Nephron (organoid): ENCODE results near the gene RAB3IL1.
A peak's percentile ranks its signal among the peaks of the same experiment; 100 is the strongest.

Source experiments
- H3K27ac Mint-ChIP-seq, 3 experiments: 2 replicates each; pipeline ENCODE4 v1.8.0; 2020; ENCODE audit warnings: mixed read lengths in 3 of 3, mild to moderate bottlenecking in 2 of 3, moderate library complexity in 1 of 3
- H3K27me3 Mint-ChIP-seq: 2 replicates; pipeline ENCODE4 v1.8.0; 2021; ENCODE audit warnings: low read depth, mild to moderate bottlenecking, moderate library complexity, mixed read lengths
- H3K36me3 Mint-ChIP-seq: 2 replicates; pipeline ENCODE4 v1.8.0; 2020; ENCODE audit warnings: low read depth, mixed read lengths
- H3K4me1 Mint-ChIP-seq: 2 replicates; pipeline ENCODE4 v1.8.0; 2020; ENCODE audit warnings: mixed read lengths
- H3K4me3 Mint-ChIP-seq, 3 experiments: 2 replicates each; pipeline ENCODE4 v1.8.0; 2020; ENCODE audit warnings: mild to moderate bottlenecking in 3 of 3, mixed read lengths in 3 of 3, moderate library complexity in 2 of 3
- H3K9me3 Mint-ChIP-seq: 2 replicates; pipeline ENCODE4 v1.8.0; 2020; ENCODE audit warnings: mixed read lengths
- CTCF ChIP-seq, 3 experiments: fragments of 200-600 bp; sonication (generic); IDR thresholded peaks; one replicate each; pipeline ENCODE4 v1.5.0; 2021; ENCODE audit warnings: antibody characterized with exemption in 3 of 3; ENCODE audit not compliant: unreplicated experiment in 3 of 3

Gene RAB3IL1

DNA sequence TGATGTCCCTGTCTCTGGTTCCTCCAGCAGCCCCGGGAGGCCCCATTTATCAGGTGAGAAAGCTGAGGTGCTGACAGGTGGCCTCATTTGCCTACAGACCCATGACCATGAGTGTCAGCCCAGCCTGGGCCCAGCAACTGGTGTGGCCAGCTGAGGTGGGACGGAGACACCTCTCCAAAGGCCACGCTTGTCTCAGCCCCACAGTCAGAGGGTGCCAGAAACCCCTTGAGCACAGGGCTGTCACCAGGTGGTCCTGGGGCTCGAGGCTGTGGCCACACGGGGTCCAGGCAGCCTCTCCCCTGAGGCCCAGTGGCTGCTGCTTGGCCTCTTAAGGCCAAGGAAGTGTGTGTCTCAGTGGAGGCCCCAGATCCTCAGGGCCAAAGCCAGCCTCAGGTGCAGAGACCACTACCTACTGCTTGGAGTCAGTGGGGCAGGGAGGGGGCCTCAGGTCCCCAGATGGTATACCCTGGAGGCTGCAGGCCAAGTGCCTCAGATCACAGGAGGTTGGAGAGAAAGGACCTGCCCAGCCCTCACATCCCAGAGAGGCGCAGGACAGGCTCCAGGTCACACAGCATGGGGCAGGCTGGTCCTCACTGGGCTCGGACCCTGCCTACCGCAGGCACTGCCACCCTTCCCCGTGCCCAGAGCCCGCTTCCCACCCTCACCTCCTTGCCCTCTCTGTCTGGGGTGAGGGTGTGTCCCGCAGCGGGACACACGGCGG lies 11.4 kb downstream of the RAB3IL1 start:
- TF ChIP-seq CTCF (IDR thresholded peaks at IDR 0.05; ENCODE audit: unreplicated experiment in 3 of 3) = no peak
- H3K36me3 Mint-ChIP-seq = peaks cover 20% of the 10 kb centered on the region
- peaks cover 21% of the 10 kb centered on the region for H3K4me1 Mint-ChIP-seq
- no peaks in the 10 kb centered on the region for H3K27me3 Mint-ChIP-seq
- peak overlapping the region in 1 of 3 experiments; percentile 69 for H3K27ac Mint-ChIP-seq
- H3K9me3 Mint-ChIP-seq = no peaks in the 10 kb centered on the region
- H3K4me3 Mint-ChIP-seq = no peak overlapping the region

DNA sequence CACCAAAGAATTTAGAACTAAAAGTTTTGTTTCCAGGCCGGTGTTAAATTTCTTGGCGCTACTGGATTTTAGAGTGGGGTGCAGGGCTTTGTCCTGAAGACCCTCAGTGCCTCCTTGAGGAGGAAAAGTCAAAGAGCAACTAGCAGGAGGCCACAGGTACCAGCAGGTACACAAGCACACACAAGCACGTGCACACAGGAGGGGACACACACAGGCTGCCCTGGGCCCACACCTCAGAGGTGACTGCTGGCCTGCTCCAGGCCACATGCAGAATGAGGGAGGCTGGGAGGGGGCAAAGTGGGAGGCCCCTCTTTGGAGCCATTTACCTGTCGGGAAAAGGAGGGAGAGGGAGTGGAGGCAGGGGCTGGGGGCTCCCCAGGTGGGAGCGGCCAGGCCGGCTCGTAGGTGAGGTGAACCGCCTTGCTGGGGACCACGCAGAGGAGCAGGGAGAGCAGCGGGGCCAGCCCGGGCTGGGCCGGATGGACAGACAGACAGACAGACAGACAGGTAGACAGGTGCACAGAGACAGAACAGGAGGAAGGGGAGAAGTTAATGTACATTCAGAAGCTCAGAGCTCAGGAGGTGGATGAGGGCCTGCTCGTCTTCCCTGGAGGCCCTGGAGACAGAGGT lies 12.2 kb downstream of the RAB3IL1 start:
- H3K4me1 Mint-ChIP-seq = peaks cover 14% of the 10 kb centered on the region
- TF ChIP-seq CTCF (IDR thresholded peaks at IDR 0.05; ENCODE audit: unreplicated experiment in 3 of 3) = no peak
- peak overlapping the region; percentile 69 to 90 (median 72) for H3K27ac Mint-ChIP-seq
- H3K4me3 Mint-ChIP-seq = no peak overlapping the region
- H3K9me3 Mint-ChIP-seq = no peaks in the 10 kb centered on the region
- peaks cover 20% of the 10 kb centered on the region for H3K36me3 Mint-ChIP-seq
- H3K27me3 Mint-ChIP-seq = no peaks in the 10 kb centered on the region

DNA sequence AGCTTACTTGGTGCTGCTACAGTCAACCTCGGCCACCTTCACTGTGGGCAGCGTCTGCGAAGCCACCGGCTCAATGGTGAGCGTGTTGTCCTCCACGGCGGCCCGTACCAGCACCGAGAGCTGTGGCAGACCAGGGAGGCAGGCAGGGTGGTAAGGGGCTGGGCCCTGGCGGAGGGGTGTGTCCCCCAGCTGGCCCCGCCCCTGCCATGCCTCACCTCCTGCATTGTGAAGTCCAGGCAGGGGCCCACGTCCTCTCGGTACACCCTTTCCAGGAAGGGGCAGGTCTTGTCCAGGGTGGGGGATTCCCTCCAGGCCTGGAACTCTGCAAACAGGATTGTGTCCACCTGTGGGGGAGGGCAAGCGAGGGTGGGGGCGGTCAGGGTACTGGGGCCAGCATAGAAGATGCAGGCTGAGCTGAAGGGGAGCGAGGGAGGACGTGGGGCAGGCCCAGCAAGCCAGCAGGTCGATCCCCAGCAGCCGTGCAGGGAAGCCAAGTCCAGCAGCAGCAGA lies 12.8 kb downstream of the RAB3IL1 start:
- Mint-ChIP-seq H3K27ac (peak overlapping the region; percentile 69 to 90 (median 72)), H3K9me3 (no peaks in the 10 kb centered on the region), H3K4me3 (no peak overlapping the region), H3K36me3 (peaks cover 20% of the 10 kb centered on the region), H3K4me1 (peaks cover 14% of the 10 kb centered on the region), H3K27me3 (no peaks in the 10 kb centered on the region)
- TF ChIP-seq CTCF (IDR thresholded peaks at IDR 0.05; ENCODE audit: unreplicated experiment in 3 of 3) = no peak

- H3K27me3 Mint-ChIP-seq = no peaks in the 10 kb centered on the region
- H3K36me3 Mint-ChIP-seq = peaks cover 24% of the 10 kb centered on the region
- no peak for TF ChIP-seq CTCF (IDR thresholded peaks at IDR 0.05; ENCODE audit: unreplicated experiment in 3 of 3)
- H3K4me1 Mint-ChIP-seq = peaks cover 19% of the 10 kb centered on the region
- no peak overlapping the region for H3K4me3 Mint-ChIP-seq
- no peaks in the 10 kb centered on the region for H3K9me3 Mint-ChIP-seq
- peak overlapping the region in 2 of 3 experiments; percentile 20 to 52 for H3K27ac Mint-ChIP-seq
Observed at GRCh38 chr11:61903845-61904244, 13.5 kb downstream of the RAB3IL1 start.

- H3K4me3 Mint-ChIP-seq = no peak overlapping the region
Observed at GRCh38 chr11:61902313-61902712, 15.1 kb downstream of the RAB3IL1 start.

More at GRCh38 chr11:61902313-61902712, 15.1 kb downstream of the RAB3IL1 start:
- no peak for TF ChIP-seq CTCF (IDR thresholded peaks at IDR 0.05; ENCODE audit: unreplicated experiment in 3 of 3)
- Mint-ChIP-seq H3K27me3 (no peaks in the 10 kb centered on the region), H3K36me3 (peaks cover 21% of the 10 kb centered on the region), H3K9me3 (no peaks in the 10 kb centered on the region), H3K4me1 (peaks cover 14% of the 10 kb centered on the region), H3K27ac (peak overlapping the region in 1 of 3 experiments; percentile 52)
